ENCODE results near the gene ANKRD44.

- TF ChIP-seq HMGXB4 (CRISPR knock-in tag; IDR thresholded peaks at IDR 0.05; ENCODE audit: borderline replicate concordance), result no peak
- no peak for TF ChIP-seq CTCF (IDR thresholded peaks at IDR 0.05)
- no peak for TF ChIP-seq JUN (IDR thresholded peaks at IDR 0.05)
- TF ChIP-seq POLR2A (IDR thresholded peaks at IDR 0.05; ENCODE audit: low read length), result no peak
- no peak for TF ChIP-seq RARB (CRISPR knock-in tag; IDR thresholded peaks at IDR 0.05)
- no peak for TF ChIP-seq ZC3H11A (IDR thresholded peaks at IDR 0.05)
- no peak for TF ChIP-seq REST (IDR thresholded peaks at IDR 0.05)
- TF ChIP-seq JUNB (IDR thresholded peaks at IDR 0.05), result no peak
- TF ChIP-seq USF2 (IDR thresholded peaks at IDR 0.05), result no peak
- TF ChIP-seq EHF (CRISPR knock-in tag; IDR thresholded peaks at IDR 0.05), result no peak
- no peak for TF ChIP-seq KDM1A (IDR thresholded peaks at IDR 0.05; ENCODE audit: low read depth)
- TF ChIP-seq EP300 (IDR thresholded peaks at IDR 0.05), result no peak
- no peak for TF ChIP-seq TP53 (CRISPR knock-in tag; IDR thresholded peaks at IDR 0.05)
These were observed 326.6 kb downstream of the ANKRD44 start for GRCh38 chr2:196983934-196984333.

Data from A549 (cell line).